GM12864 (cell line): ENCODE data around the gene CDK11A.
A peak's percentile ranks its signal among the peaks of the same experiment; 100 is the strongest.

Experiments
- DNase-seq: peaks from one replicate; pipeline ENCODE4 v3.0.0-alpha.2; 2011; ENCODE audit warnings: low read depth
- H3K4me3 ChIP-seq: 2 replicates; pipeline ENCODE4 v1.5.1; 2011; ENCODE audit warnings: mild to moderate bottlenecking, low read depth, low read length, control low read depth
- CTCF ChIP-seq: IDR thresholded peaks from 2 replicates; pipeline ENCODE4 v1.5.1; 2011; ENCODE audit warnings: low read depth, mild to moderate bottlenecking, moderate library complexity, low read length, control low read depth, inconsistent platforms; ENCODE audit errors: missing control alignments

Gene CDK11A

GRCh38 chr1:1724035-1724864 is at the start of gene CDK11A:
Gene CDK11A (minus strand): TSS chr1:1724357. CDS start chr1:1722818, 1,539 bp downstream.
- peak; percentile 24 for TF ChIP-seq CTCF
- H3K4me3 ChIP-seq, result peak within 1 kb of the TSS; percentile 74
- peak; percentile 99 for DNase-seq

GRCh38 chr1:1773874-1774273 is 49.7 kb upstream of the CDK11A start:
- no peak for TF ChIP-seq CTCF
- DNase-seq, result no peak
- no peak overlapping the region for H3K4me3 ChIP-seq

- no peak for TF ChIP-seq CTCF
- H3K4me3 ChIP-seq, result no peak overlapping the region
- DNase-seq, result no peak
These were observed 46.9 kb upstream of the CDK11A start for GRCh38 chr1:1771096-1771495.

- no peak for TF ChIP-seq CTCF
- H3K4me3 ChIP-seq, result no peak overlapping the region
- no peak for DNase-seq
These were observed 45.9 kb upstream of the CDK11A start for GRCh38 chr1:1770102-1770501.

- no peak overlapping the region for H3K4me3 ChIP-seq
- DNase-seq, result no peak
- TF ChIP-seq CTCF, result no peak
These were observed 44.3 kb upstream of the CDK11A start for GRCh38 chr1:1768249-1768992.

- no peak overlapping the region for H3K4me3 ChIP-seq
- no peak for TF ChIP-seq CTCF
- DNase-seq, result no peak
These were observed 40.8 kb upstream of the CDK11A start for GRCh38 chr1:1764876-1765470.
